PC-9 (cell line): Measurements from ENCODE around the gene PSTPIP1.

Source experiments
- CTCF ChIP-seq: fragments of 200-600 bp; sonication (generic); conservative IDR thresholded peaks from 2 replicates; pipeline ENCODE4 v1.6.1; 2017; ENCODE audit warnings: mixed run types, antibody characterized with exemption, mild to moderate bottlenecking, moderate library complexity
- EZH2 ChIP-seq: fragments of 200-600 bp; sonication (generic); IDR thresholded peaks from 2 replicates; pipeline ENCODE4 v1.8.0; 2017; ENCODE audit warnings: antibody characterized with exemption, low read depth

- no peak for TF ChIP-seq CTCF
- TF ChIP-seq EZH2, result no peak
Measured at GRCh38 chr15:76996526-76997401, 1.8 kb downstream of the PSTPIP1 start.
